Tibial nerve (tissue), 4 donors: Measurements from ENCODE around the gene ALG11. TPM values are rescaled to one million over a fixed set of nuclear protein-coding genes. Genes with fewer than 3 reads are reported as not detected.
"Not testable (repeated sequence)": the region's sequence is repeated elsewhere in the genome, so short reads cannot be mapped to it uniquely, and the experiment has no call there.

Experiments used
- DNase-seq, 2 donors: peaks; one replicate each; pipeline ENCODE4 v3.0.0-alpha.2; 2019; ENCODE audit warnings: low spot score in 2 of 2
- H3K27ac ChIP-seq, 4 donors: fragments of 200-600 bp; sonication (generic) in 3 of 4; one replicate each; pipeline ENCODE4 v1.5.1; 2017 to 2019; ENCODE audit warnings: mild to moderate bottlenecking in 1 of 4
- H3K27me3 ChIP-seq, 2 donors: fragments of 200-600 bp; sonication (generic) in 1 of 2; one replicate each; pipeline versions ENCODE4 v1.5.1 to v1.6.0; 2017 to 2019
- H3K36me3 ChIP-seq, 3 donors: fragments of 200-600 bp; sonication (generic); one replicate each; pipeline ENCODE4 v1.5.1; 2018 to 2019
- H3K4me1 ChIP-seq, 4 donors: fragments of 200-600 bp; sonication (generic) in 3 of 4; one replicate each; pipeline ENCODE4 v1.5.1; 2017 to 2019
- H3K4me3 ChIP-seq, 4 donors: fragments of 200-600 bp; sonication (generic) in 3 of 4; one replicate each; pipeline ENCODE4 v1.5.1; 2017 to 2019; ENCODE audit warnings: mild to moderate bottlenecking in 1 of 4, moderate library complexity in 1 of 4
- H3K9me3 ChIP-seq, 4 donors: fragments of 200-600 bp; sonication (generic) in 3 of 4; one replicate each; pipeline ENCODE4 v1.5.1; 2017 to 2019
- CTCF ChIP-seq, 5 experiments: fragments of 200-600 bp in 3 of 5; fragments of 450-650 bp in 2 of 5; sonication (generic) in 3 of 5; IDR thresholded peaks; one replicate each; pipeline ENCODE4 v1.5.1; 2016 to 2019; ENCODE audit warnings: antibody characterized with exemption in 5 of 5, mild to moderate bottlenecking in 3 of 5, moderate library complexity in 2 of 5
- EP300 ChIP-seq, 2 donors: sonication (generic); formaldehyde crosslinking; IDR thresholded peaks; one replicate each; pipeline ENCODE4 v1.6.1; 2017; ENCODE audit warnings: antibody characterized with exemption in 2 of 2, mild to moderate bottlenecking in 1 of 2
- POLR2A ChIP-seq, 2 donors: fragments of 450-650 bp; IDR thresholded peaks; one replicate each; pipeline ENCODE4 v1.6.1; 2017; ENCODE audit warnings: antibody characterized with exemption in 2 of 2, mild to moderate bottlenecking in 2 of 2, moderate library complexity in 2 of 2
- WGBS, 2 donors: methylation state at CpG; one replicate each; pipeline ENCODE4 v1.1.5; 2018; 5-methylcytosine and 5-hydroxymethylcytosine counted together
- total RNA-seq, 4 donors: library from RNA; depleted of rRNA; stranded (reverse); fragments of >200 nt; gene quantifications; one replicate each; pipeline ENCODE4 v1.1.0, GENCODE V29; 2016

The ALG11 gene
- total RNA-seq, 4 donors from 2014 or later: 12.2 to 24.7 (median 16.4) TPM

- 97 to 98% methylated on average over 3 of the region's 3 CpGs for WGBS, 2 donors
- no peak for TF ChIP-seq POLR2A (IDR thresholded peaks at IDR 0.05)
- H3K27ac ChIP-seq: no peak within 1 kb of the TSS
- H3K27me3 ChIP-seq: no peaks in the 10 kb centered on the region
- H3K36me3 ChIP-seq: peaks cover 0 to 100% (median 0%) of the 10 kb centered on the region in 3 donors
- H3K4me1 ChIP-seq: no peaks in the 10 kb centered on the region
- DNase-seq: no peak
- peaks cover 0 to 2% (median 0%) of the 10 kb centered on the region in 4 donors for H3K9me3 ChIP-seq
- H3K4me3 ChIP-seq: no peak within 1 kb of the TSS
Observed at GRCh38 chr13:52024481-52024880, 12.3 kb downstream of the ALG11 start, which contains the start of gene UTP14C. UTP14C (plus strand) TSS chr13:52024691; CDS start chr13:52028805, 4,114 bp downstream.

GRCh38 chr13:52025475-52026245, 13.5 kb downstream of the ALG11 start:
- H3K36me3 ChIP-seq: peaks cover 0 to 99% (median 0%) of the 10 kb centered on the region in 3 donors
- TF ChIP-seq POLR2A (IDR thresholded peaks at IDR 0.05) (no peak), EP300 (IDR thresholded peaks at IDR 0.05) (no peak), CTCF (IDR thresholded peaks at IDR 0.05) (no peak)
- WGBS, 2 donors: 97% methylated on average over 8 of the region's 8 CpGs

GRCh38 chr13:52026246-52026626, 14.0 kb downstream of the ALG11 start:
- no peak overlapping the region for H3K27ac ChIP-seq
- no peaks in the 10 kb centered on the region for H3K4me1 ChIP-seq
- no peak overlapping the region for H3K4me3 ChIP-seq
- TF ChIP-seq CTCF (IDR thresholded peaks at IDR 0.05) (no peak), POLR2A (IDR thresholded peaks at IDR 0.05) (no peak)
- peaks cover 0 to 7% (median 0%) of the 10 kb centered on the region in 4 donors for H3K9me3 ChIP-seq
- 91 to 97% methylated on average over 3 of the region's 3 CpGs for WGBS, 2 donors
- DNase-seq: no peak
- no peaks in the 10 kb centered on the region for H3K27me3 ChIP-seq
- H3K36me3 ChIP-seq: peaks cover 0 to 94% (median 0%) of the 10 kb centered on the region in 3 donors

More at GRCh38 chr13:52025475-52026245, 13.5 kb downstream of the ALG11 start:
- DNase-seq: no peak
- Histone ChIP-seq H3K4me3 (no peak overlapping the region), H3K9me3 (peaks cover 0 to 7% (median 0%) of the 10 kb centered on the region in 4 donors), H3K27me3 (no peaks in the 10 kb centered on the region), H3K27ac (no peak overlapping the region), H3K4me1 (no peaks in the 10 kb centered on the region)

- Histone ChIP-seq H3K4me3 (no peak overlapping the region), H3K27me3 (no peaks in the 10 kb centered on the region), H3K27ac (no peak overlapping the region), H3K36me3 (peaks cover 0 to 90% (median 0%) of the 10 kb centered on the region in 3 donors), H3K9me3 (peaks cover 0 to 7% (median 0%) of the 10 kb centered on the region in 4 donors), H3K4me1 (no peaks in the 10 kb centered on the region)
- WGBS, 2 donors: 100% methylated on average over 1 of the region's 1 CpG
- DNase-seq: no peak
- TF ChIP-seq CTCF (IDR thresholded peaks at IDR 0.05) (no peak), POLR2A (IDR thresholded peaks at IDR 0.05) (no peak), EP300 (IDR thresholded peaks at IDR 0.05) (no peak)
Observed at GRCh38 chr13:52027832-52028231, 15.6 kb downstream of the ALG11 start.

GRCh38 chr13:52029569-52029968, 17.4 kb downstream of the ALG11 start:
- no peak for DNase-seq
- TF ChIP-seq CTCF (IDR thresholded peaks at IDR 0.05) (no peak), EP300 (IDR thresholded peaks at IDR 0.05) (no peak), POLR2A (IDR thresholded peaks at IDR 0.05) (no peak)
- Histone ChIP-seq H3K4me1 (no peaks in the 10 kb centered on the region), H3K27me3 (no peaks in the 10 kb centered on the region), H3K4me3 (no peak overlapping the region), H3K9me3 (peaks cover 0 to 5% (median 0%) of the 10 kb centered on the region in 4 donors), H3K36me3 (peaks cover 0 to 73% (median 0%) of the 10 kb centered on the region in 3 donors), H3K27ac (no peak overlapping the region)
- WGBS, 2 donors: 97% methylated on average over 4 of the region's 4 CpGs

- WGBS, 2 donors: 95 to 96% methylated on average over 6 of the region's 6 CpGs
- not testable (repeated sequence) for H3K27me3 ChIP-seq, H3K9me3 ChIP-seq, H3K4me1 ChIP-seq, DNase-seq, H3K27ac ChIP-seq, H3K4me3 ChIP-seq
- peaks cover 0 to 64% (median 0%) of the 10 kb centered on the region in 3 donors for H3K36me3 ChIP-seq
Observed at GRCh38 chr13:52030401-52030800, 18.2 kb downstream of the ALG11 start.
